Stimulated activated CD8-positive, alpha-beta memory T cell treated with anti-CD3 and anti-CD28 coated beads, Interleukin-12 subunit alpha, Interleukin-12 subunit beta, amount 100 ng/mL, for 1 hour (primary cell): ENCODE data around the gene LFNG.
"Not testable (repeated sequence)": the region's sequence is repeated elsewhere in the genome, so short reads cannot be mapped to it uniquely, and the experiment has no call there.

Source experiments
- DNase-seq: peaks from one replicate; pipeline ENCODE4 v3.0.0-alpha.2; 2020; ENCODE audit warnings: low read depth

The LFNG gene

DNA sequence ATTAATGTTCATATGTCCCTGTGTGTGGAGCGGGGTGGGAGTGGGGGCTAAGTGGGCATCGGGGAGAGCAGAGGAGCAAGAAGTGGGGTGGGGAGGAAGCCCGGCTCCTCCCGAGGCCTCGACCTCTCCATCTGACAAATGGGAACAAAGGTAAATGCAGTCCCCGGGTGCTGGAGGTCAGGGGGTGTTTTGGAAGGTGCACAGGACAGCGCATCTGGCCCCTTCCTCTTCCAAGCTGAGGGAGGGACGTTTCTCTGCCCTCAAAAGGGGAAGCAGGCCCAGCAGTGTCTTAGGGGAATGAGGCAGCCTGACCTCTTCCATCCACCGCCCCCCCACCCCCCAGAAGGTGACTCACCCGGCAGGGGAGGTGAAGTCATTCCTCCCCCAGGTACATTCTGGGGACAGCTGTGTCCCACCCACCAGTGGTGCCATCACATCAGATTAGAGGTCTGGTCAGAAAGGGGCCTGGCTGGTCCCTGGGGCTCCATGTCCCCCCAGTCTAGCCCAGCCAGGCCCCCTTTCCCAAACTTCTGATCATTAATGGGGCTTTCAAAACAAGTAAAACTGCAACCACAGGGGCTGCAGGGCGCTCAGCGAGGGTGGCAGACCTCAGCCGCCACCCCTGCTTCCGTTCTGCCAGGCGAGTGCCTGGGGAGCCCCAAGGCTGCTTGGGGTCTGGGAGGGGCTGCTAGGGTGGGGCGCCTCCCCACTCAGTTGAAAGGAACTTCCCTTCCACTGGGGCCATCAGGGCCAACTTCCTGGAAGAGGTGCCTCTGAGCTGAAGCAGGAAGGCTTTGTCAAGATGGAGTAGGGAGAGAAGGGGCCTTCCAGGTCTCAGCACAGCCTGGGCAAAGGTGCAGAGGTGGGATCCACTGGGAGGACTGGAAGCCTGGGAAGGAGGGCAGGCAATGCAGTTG lies 10.8 kb downstream of the LFNG start:
- peak; percentile 63 for DNase-seq

DNA sequence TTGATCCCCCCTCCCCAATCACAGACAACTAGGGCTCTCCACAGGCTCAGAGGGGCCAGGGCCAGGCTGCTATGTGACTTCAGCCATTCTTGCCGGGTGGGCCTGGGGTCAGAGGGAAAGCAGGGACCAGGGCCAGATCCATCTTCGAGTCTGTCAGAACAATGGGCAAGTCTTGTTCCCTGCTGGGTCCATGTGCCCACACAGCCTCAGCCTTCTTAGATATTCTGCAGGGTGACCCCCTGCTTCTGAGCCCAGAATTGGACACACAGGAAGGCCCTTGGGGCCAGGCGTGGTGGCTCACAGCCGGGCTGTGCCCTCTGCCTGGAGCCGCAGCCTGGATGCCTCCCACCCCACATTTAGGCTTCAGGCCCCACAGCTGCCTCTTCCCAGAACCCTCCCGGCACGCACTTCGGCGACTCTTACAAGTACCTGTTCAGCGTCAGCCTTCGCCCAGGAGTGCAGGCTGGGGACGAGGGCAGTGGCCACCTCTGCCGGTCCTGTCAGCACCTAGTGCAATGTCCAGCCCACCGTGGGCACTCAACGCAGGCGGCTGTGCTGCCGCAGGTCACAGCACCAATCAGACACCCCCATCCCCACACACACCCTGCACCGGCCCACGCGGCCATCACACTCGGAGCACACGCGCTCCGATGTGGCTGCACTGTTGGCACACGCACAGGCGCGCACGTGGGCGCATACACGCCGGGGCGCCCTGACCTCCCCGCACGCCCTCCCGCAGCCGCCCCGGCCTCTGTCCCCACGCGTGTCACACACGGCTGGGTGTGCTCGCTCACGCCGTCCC lies 11.6 kb downstream of the LFNG start:
- not testable (repeated sequence) for DNase-seq

DNA sequence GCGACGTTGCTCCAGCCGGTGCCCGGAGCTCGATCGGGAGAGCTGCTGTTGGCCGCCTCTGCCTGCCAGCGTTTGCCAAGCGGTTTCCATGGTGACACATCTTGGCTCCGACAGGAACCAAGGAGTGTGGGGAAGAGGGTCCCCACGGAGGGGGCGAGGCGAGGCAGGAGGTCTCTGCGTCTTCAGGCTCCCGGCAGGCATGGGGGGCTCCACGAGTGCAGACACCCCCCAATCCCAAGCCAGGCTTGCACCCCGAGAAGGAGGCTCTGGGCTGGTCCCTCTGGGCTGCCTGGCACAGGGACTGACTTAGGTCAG lies 12.2 kb downstream of the LFNG start:
- DNase-seq, result not testable (repeated sequence)

DNA sequence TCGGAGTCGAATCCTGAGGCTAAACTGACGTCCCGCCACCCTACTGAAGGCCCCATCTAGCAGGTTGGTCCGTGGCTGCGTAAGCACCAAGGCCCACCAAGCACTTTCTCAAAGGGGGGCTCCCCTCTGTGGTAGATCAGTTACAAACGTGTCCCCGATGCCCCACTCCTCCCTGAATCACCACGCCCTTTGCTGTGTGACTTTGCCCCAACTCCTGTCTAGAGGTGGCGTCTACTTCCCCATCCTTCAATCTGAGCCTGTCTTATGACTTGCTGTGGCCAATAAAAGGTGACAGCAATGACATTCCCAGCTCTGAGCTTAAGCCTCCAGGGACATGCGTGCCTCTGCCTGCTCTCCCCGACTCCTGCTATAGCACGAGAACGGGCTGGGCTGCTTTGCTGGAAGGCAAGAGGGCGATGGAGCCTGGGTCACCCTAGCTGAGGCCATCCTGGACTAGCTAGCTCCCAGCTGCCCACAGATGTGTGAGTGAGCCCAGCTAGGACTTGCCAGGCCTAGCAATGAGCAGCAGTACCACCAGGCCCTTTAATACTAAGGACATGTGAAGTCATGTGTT lies 12.7 kb downstream of the LFNG start:
- not testable (repeated sequence) for DNase-seq

DNA sequence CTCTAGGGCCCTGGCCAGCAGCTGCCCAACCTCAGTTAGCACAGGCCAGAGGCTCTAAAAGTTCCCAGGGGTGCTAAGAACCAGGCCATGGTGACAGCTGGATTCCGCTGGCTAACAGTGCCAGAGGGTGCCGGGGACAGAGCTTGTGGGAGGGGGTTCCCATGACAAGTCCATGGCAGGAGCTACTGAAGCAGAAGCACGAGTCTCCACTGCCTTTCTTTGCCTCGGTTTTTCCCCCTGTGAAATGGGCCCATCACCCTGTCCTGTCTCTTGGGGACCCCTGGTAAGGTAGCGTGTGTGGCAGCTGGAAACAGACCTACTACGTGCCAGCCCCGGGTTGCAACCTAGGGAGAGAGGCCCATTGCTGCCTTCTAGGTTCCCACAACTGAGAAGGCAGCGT lies 13.2 kb downstream of the LFNG start:
- not testable (repeated sequence) for DNase-seq

DNA sequence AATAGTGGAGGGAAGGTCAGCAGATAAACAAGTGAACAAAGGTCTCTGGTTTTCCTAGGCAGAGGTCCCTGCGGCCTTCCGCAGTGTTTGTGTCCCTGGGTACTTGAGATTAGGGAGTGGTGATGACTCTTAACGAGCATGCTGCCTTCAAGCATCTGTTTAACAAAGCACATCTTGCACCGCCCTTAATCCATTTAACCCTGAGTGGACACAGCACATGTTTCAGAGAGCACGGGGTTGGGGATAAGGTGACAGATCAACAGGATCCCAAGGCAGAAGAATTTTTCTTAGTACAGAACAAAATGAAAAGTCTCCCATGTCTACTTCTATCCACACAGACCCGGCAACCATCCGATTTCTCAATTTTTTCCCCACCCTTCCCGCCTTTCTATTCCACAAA lies 14.0 kb downstream of the LFNG start:
- not testable (repeated sequence) for DNase-seq

DNA sequence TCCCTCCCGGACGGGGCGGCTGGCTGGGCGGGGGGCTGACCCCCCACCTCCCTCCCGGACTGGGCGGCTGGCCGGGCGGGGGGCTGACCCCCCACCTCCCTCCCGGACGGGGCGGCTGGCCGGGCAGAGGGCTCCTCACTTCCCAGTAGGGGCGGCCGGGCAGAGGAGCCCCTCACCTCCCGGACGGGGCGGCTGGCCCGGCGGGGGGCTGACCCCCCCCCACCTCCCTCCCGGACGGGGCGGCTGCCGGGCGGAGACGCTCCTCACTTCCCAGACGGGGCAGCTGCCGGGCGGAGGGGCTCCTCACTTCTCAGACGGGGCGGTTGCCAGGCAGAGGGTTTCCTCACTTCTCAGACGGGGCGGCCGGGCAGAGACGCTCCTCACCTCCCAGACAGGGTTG lies 14.6 kb downstream of the LFNG start:
- not testable (repeated sequence) for DNase-seq

DNA sequence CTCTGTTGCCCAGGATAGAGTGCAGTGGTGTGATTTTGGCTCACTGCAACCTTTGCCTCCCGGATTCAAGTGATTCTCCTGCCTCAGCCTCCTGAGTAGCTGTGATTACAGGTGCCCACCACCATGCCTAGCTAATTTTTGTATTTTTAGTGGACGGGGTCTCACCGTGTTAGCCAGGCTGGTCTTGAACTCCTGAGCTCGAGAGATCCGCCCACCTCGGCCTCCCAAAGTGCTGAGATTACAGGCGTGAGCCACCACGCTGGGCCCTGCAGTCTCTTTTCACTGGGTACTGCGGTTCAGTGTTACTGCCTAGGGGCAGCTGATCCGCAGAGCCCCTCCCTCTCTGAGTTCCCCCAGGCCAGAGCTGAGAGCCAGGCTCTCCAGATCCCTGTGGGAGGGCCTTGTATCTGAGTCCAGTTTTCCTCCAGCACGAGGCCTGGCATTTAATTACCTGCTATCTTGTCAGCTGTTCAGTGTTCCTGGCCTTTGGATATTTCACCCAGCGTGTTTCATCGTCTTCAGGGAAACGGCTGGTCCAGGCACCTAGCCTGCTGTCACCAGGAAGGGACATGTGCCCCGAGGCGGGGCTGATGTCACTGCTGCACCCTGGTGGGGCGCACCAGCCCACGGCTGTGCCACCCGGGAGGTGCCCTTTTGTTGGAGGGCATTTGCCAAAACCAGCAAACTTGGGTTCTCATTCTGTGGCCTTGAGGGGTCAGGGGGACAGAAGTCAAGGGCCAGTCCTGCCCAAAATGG lies 16.5 kb downstream of the LFNG start:
- not testable (repeated sequence) for DNase-seq

DNA sequence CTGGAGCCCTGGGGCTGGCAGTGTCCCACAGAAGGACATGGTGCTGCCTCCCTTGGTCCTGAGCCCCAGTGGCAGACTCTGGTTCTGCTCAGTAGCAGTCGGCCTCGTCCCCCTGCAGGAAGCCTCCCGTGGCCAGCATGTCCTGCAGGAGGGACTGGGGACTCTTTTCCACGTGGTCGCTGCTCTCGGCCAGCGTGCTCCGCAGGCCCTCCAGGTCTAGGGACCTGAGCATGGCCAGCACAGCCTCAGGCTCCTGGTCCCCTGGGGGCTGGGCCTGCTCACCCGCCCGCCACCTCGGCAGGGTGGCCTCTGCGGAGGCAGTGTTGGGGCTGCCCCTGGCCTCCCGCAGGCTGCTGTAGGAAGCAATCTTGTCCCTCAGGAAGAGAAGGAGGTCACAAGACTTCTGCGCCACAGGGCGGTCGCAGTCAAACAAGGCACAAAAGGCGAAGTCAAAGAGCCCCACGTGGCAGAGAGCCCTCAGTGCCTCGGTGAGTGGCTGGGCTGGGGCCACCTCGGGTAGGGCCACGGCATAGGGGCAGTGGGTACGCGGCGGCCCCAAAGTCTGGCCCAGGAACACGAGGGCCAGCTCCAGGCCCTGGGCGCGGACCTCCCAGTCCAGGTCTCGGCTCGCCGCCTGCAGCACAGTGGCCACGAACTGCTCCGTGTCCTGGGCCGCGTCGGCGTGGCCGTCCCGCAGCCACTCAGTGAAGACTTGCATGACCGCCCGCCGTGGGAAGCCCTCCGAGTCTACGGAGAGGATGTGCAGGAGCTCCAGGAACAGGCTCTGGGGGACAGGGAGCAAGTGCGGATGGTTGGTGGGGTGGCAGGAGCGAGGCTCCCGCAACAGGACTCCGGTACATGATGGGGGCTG lies 18.6 kb downstream of the LFNG start:
- no peak for DNase-seq

DNA sequence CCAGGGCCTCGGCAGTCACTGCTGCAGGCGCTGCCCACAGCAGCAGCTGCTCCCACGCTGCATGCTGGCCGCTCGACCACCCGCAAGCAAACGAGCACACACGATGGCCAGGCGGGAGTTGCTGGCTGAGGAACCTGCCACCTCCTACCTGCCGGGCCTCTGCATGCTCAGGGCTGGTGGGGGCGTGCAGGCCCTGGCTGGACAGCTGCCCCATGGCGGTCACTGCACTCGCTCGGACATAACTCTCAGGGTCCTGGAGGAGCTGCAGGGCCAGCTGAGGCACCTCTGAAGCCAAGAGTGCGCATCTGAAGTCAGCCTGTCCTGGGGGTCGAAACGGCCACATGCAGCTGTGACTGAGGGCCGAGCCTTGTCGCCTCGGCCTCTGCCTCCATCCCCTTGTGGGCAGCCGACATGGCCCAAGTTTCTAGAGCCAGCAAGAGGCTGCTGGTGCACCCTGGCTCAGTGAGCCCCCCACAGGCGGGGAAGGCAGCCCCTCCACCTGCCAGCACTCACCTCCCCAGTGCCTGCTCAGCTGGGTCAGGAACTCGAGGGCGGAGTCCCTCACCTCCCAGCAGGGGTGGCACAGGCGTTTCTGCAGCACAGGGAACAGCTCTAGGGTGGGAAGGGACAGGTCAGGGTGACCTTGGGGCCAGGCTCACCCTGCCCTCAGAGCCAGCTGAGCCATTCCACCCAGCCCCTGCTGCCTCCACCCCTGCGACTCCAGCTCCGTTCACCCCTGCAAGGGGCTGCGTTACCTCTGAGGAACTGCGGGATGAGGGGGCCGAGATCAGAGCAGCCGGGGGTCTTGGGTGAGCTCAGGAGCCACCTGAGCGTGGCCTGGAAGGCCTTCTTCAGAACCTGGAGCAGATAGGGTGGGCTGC lies 19.7 kb downstream of the LFNG start:
- DNase-seq, result no peak

DNA sequence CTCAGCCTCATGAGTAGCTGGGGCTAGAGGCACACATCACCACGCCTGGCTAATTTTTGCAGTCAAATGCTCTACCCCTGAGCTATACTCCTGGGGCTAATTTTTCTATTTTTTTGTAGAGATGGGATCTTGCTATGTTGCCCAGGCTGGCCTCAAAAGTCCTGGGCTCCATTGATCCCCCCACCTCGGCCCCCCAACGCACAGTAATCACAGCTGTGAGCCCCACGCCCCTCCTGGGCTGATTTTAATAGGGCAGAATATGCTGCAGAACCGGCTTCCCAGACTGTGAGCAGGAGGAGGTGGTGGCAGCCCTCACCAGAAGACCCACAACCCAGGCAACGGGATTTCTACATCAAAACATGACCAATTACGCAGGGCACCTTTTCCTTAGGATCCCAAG lies 20.6 kb downstream of the LFNG start:
- no peak for DNase-seq

DNA sequence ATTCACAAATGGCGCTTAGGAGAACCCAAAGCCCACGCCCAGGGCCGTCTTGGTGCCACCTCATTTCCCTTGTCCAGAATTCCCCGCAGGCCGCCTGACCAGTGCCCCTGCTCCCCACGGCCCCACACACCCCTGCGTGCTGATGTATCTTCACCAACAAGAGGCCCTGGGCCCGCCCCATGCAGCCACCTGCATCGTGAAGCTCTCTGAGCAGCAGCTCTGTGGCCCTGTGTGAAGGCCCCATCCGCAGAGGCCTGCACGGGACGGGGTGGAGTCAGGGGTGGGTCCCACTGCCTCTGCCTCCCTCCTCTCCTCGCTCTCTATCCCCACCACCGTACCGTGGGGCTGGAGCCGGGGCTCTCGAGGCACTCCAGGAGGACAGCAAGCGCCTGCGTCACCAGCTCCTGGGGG lies 21.1 kb downstream of the LFNG start:
- no peak for DNase-seq

DNA sequence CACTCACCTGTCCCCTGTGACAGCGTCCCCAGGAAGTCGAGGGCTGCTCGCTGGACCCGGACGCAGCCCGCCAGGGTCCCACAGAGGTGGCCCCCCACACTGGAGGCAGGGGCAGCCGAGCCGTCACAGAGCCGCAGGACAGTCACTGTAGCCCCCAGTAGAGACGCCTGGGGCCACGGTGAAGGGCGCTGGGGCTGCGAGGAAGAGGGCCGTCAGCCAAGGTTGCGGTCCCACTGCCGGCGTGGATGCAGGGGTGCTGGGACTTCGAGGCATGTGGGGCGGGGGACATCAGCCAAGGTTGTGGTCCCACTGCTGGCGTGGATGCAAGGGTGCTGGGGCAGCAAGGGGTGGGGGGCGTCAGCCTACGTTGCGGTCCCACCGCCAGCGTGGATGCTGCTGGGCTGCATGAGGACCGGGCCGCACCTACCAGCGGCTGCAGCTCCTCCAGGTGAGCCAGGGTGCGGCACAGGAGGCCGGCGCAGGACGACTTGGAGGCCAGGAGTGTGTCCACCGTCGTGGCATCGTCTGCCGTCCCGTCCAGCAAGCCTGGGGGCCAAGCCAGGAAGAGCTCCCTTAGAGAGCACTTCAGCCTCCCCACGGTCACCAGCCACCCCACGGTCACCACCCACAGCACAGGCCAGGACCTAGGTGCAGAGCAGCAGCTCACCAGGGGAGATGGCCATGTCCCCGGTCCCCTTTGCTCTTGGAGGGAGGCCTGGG lies 21.9 kb downstream of the LFNG start:
- DNase-seq, result no peak

DNA sequence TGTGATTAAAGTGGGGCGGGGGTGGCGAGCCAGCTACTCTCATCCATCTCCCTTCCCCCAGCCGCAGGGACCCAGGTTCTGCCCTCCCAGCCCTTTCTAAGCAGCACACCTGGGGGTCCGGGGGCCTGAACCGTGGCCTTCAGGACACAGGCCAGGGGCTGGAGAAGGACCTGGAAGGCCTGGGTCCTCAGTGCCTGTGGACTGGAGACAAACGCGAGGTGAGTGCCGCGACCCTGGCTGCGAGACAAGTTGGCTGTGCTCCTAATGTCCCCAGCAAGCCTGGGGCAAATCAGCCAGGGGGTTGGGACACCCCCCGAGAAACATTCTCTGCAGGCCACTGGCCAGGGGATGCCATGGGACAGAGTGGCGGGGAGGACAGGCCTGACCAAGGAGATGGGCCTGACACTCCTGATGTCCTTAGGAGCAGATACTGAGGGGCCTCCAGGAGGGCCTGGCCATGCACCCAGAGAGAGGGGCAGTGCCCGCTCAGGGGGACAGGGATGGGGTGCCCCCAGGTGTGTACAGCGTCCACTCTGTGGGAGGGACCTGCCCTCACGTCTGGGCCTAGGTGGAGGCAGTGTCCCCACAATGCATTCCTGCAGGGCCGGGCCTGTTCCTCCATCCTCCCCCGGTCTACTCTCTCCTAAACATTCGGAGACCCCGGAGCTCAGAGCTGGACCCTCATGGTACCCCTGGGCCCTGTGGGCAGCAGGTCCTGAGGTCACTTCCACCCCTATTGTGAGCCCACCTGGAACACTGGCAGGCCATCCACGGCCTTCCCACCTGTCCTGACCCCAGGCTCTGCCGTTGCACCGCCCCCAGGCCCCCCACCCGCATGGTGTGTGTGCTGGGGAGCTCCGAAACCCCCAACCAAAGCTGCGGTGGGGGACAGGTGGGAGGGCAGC lies 22.7 kb downstream of the LFNG start:
- DNase-seq, result no peak

DNA sequence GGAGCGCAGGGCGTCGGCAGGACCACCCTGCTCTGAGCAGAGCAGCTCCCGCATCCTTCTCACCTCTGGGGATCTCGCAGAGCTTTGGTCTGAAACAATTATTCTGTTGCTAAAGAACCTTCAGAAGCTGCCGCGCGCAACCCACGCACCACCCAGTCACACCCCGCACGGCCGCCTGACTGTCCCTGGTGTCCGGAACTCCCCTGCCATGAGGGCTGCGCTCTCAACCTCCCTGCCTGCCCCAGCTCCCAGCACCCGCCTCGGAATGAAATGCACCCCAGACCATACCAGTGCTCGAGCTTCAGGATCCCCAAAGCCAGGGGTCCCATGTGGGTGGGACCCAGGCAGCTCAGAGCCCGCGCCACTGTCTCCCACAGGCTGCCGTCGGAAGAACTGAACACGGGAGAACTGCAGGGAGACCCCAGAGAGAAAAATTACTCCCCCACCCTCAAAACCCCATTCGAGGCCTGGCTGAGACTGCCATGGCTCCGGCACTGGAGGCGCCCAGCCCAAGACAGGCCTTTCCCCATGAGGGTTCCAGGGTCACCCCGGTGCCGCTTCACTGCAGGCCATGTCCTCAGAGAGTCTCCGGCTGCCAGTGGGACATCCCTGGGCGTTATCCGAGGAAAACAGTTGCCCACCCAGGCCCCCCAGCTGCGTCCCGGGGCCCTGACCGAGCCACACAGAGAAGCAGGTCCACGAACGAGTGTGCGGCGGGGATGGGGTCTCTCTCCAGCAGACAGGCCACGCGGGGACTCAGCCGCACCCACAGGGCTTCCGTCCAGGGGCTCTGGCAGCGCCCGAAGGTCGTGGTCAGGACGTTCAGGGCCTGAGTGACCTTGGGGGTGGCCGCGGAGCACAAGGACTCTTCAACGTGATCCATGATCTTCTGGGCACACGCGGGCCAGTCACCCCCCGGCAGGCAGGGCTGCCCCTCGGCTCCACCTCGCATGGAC lies 23.6 kb downstream of the LFNG start:
- DNase-seq, result no peak

DNA sequence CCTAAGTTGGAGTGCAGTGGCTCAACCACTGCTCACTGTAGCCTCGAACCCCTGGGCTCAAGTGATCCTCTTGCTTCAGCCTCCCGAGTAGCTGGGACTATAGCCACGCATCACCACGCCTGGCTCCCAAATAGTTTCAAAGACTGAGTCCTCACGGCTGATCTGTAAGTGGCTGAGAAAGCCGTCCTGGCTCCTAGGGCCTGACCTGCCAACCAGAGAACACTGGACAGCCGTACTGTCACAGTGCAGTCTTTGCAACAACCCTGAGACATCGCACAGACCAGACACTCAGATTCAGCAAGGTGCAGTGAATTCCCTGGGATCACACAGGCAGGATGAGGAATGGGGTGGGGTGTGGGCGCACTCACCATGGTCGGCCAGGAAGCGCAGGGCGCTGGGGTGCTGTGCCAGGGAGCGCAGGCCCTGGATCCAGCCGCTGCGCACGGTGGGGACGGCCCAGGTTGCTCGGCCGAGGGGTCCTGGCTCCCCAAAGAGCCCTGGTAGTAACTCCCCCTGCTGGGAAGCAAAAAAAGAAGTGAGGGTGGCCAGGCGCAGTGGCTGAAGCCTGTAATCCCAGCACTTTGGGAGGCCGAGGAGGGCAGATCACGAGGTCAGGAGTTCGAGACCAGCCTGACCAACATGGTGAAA lies 25.1 kb downstream of the LFNG start:
- DNase-seq, result no peak
